Gastrocnemius medialis (tissue), 4 donors: ENCODE data around the gene ZBTB2. TPM values are rescaled to one million over a fixed set of nuclear protein-coding genes. Genes with fewer than 3 reads are reported as not detected.

Experiments
- ATAC-seq, 2 donors: fragments of 150-250 bp; one replicate each; pipeline ENCODE4 v1.9.1; 2016
- DNase-seq, 2 donors: peaks; one replicate each; pipeline ENCODE4 v3.0.0-alpha.2; 2019
- H3K27ac ChIP-seq, 4 donors: fragments of 200-600 bp; sonication (generic); 1 replicate in 1 of 4; 2 replicates in 3 of 4; pipeline ENCODE4 v1.5.1; 2016 to 2018; ENCODE audit warnings: mild to moderate bottlenecking in 2 of 4, moderate library complexity in 1 of 4
- H3K27me3 ChIP-seq, 3 donors: fragments of 200-600 bp; sonication (generic) in 2 of 3; 1 replicate in 1 of 3; 2 replicates in 2 of 3; pipeline versions ENCODE4 v1.5.1 to v1.6.0; 2016 to 2019; ENCODE audit warnings: mild to moderate bottlenecking in 1 of 3, moderate library complexity in 1 of 3
- H3K36me3 ChIP-seq, 2 donors: fragments of 200-600 bp; sonication (generic) in 1 of 2; one replicate each; pipeline ENCODE4 v1.5.1; 2017 to 2018
- H3K4me1 ChIP-seq, 2 donors: fragments of 200-600 bp; sonication (generic) in 1 of 2; one replicate each; pipeline ENCODE4 v1.5.1; 2016 to 2017; ENCODE audit warnings: mild to moderate bottlenecking in 2 of 2
- H3K4me3 ChIP-seq, 4 donors: fragments of 200-600 bp; sonication (generic) in 3 of 4; 1 replicate in 1 of 4; 2 replicates in 3 of 4; pipeline ENCODE4 v1.5.1; 2016 to 2019; ENCODE audit warnings: mild to moderate bottlenecking in 2 of 4
- H3K9me3 ChIP-seq, 3 donors: fragments of 200-600 bp; sonication (generic) in 2 of 3; 1 replicate in 1 of 3; 2 replicates in 2 of 3; pipeline ENCODE4 v1.5.1; 2016 to 2019
- CTCF ChIP-seq, 5 experiments: fragments of 450-650 bp in 3 of 5; fragments of 200-600 bp in 2 of 5; sonication (generic) in 2 of 5; IDR thresholded peaks in 4 of 5; conservative IDR thresholded peaks in 1 of 5; 1 replicate in 4 of 5; 2 replicates in 1 of 5; pipeline ENCODE4 v1.5.1; 2016 to 2019; ENCODE audit warnings: antibody characterized with exemption in 5 of 5, mild to moderate bottlenecking in 3 of 5, moderate library complexity in 3 of 5
- POLR2A ChIP-seq, 2 donors: fragments of 450-650 bp; IDR thresholded peaks; one replicate each; pipeline ENCODE4 v1.6.1; 2017; ENCODE audit warnings: antibody characterized with exemption in 2 of 2, mild to moderate bottlenecking in 2 of 2, moderate library complexity in 2 of 2
- in situ Hi-C, 4 donors: fragments of 200-750 bp; cut with MboI; loops; one replicate each; pipeline versions ENCODE4 v1.15.0 to v1.8.0; 2017; ENCODE audit warnings: low sequenced_read_pairs in 4 of 4
- intact Hi-C: fragments of 100-400 bp; cut with DNase I; formaldehyde crosslinking; loops from one replicate; pipeline ENCODE4 v1.15.1; 2023; ENCODE audit warnings: low total_unique reads
- total RNA-seq, 4 donors: library from RNA; depleted of rRNA; stranded (reverse); fragments of >200 nt; gene quantifications; one replicate each; pipeline versions ENCODE4 v1.1.0 to v1.2.3, GENCODE V29; 2016

The ZBTB2 gene
- 10 to 100 TPM in 3 of 4 donors, 1 to 10 TPM in 1; 9.6 to 18.5 (median 14.3) TPM for total RNA-seq

- Histone ChIP-seq H3K27ac (peak within 1 kb of the TSS; percentile 94 to 100 (median 99)), H3K9me3 (no peaks in the 10 kb centered on the region), H3K27me3 (no peaks in the 10 kb centered on the region), H3K36me3 (no peaks in the 10 kb centered on the region), H3K4me1 (peaks cover 53 to 57% of the 10 kb centered on the region in 2 donors), H3K4me3 (peak within 1 kb of the TSS; percentile 81 to 96 (median 91))
- ATAC-seq (peak; percentile 43), DNase-seq (peak; percentile 66 to 83)
- in situ Hi-C loops (loop anchor here in 3 of 4 donors (5.0 to 10.0 kb wide), 2 partner anchors 53 to 61 kb away; partner anchors contain the start of gene RMND1 (in 2 of the 3)), intact Hi-C loops (loop anchor here (5.0 to 10.0 kb wide), 3 partner anchors 1497 to 1744 kb away; partner anchors contain the start of genes FBXO5, KATNA1 and RAET1E)
- TF ChIP-seq CTCF (IDR thresholded peaks at IDR 0.05 in 4 of 5, conservative IDR thresholded peaks at IDR 0.05 in 1 of 5) (no peak), POLR2A (IDR thresholded peaks at IDR 0.05) (peak; percentile 52 to 54)
Measured at GRCh38 chr6:151391471-151392413, at the start of gene ZBTB2. Gene ZBTB2, minus strand, starts transcription at chr6:151391559. Its CDS starts 17,922 bp downstream, at chr6:151373637.

- no peaks in the 10 kb centered on the region for H3K27me3 ChIP-seq
- H3K36me3 ChIP-seq = no peaks in the 10 kb centered on the region
- intact Hi-C loops = no loop called here
- TF ChIP-seq POLR2A (IDR thresholded peaks at IDR 0.05) = no peak
- peak in 2 of 5 experiments; percentile 14 to 32 for TF ChIP-seq CTCF (IDR thresholded peaks at IDR 0.05 in 4 of 5, conservative IDR thresholded peaks at IDR 0.05 in 1 of 5)
- peak overlapping the region in 1 of 4 donors; percentile 1 for H3K27ac ChIP-seq
- in situ Hi-C loops = loop anchor here in 3 of 4 donors (10.0 to 25.0 kb wide), 3 partner anchors 46 to 1546 kb away; partner anchors contain the start of genes FBXO5 (in 1 of the 3) and ZBTB2 (in 1 of the 3)
- H3K4me1 ChIP-seq = peaks cover 14 to 41% of the 10 kb centered on the region in 2 donors
- H3K9me3 ChIP-seq = no peaks in the 10 kb centered on the region
- ATAC-seq = no peak
- DNase-seq = no peak
- no peak overlapping the region for H3K4me3 ChIP-seq
Measured at GRCh38 chr6:151440930-151441329, 49.6 kb upstream of the ZBTB2 start.

- Histone ChIP-seq H3K9me3 (no peaks in the 10 kb centered on the region), H3K27me3 (no peaks in the 10 kb centered on the region), H3K36me3 (no peaks in the 10 kb centered on the region), H3K4me1 (peaks cover 9 to 37% of the 10 kb centered on the region in 2 donors), H3K4me3 (no peak overlapping the region), H3K27ac (peak overlapping the region in 1 of 4 donors; percentile 1)
- no peak for ATAC-seq
- DNase-seq = no peak
- intact Hi-C loops = no loop called here
- TF ChIP-seq POLR2A (IDR thresholded peaks at IDR 0.05) (no peak), CTCF (IDR thresholded peaks at IDR 0.05 in 4 of 5, conservative IDR thresholded peaks at IDR 0.05 in 1 of 5) (no peak)
- in situ Hi-C loops = loop anchor here in 3 of 4 donors (10.0 to 25.0 kb wide), 3 partner anchors 46 to 1547 kb away; partner anchors contain the start of genes FBXO5 (in 1 of the 3) and ZBTB2 (in 1 of the 3)
Measured at GRCh38 chr6:151440498-151440897, 49.1 kb upstream of the ZBTB2 start.

- in situ Hi-C loops (loop anchor here in 2 of 4 donors (25.0 kb wide), 2 partner anchors 825 to 1550 kb away; partner anchors contain the start of gene FBXO5 (in 1 of the 2)), intact Hi-C loops (no loop called here)
- no peak for ATAC-seq
- TF ChIP-seq CTCF (IDR thresholded peaks at IDR 0.05 in 4 of 5, conservative IDR thresholded peaks at IDR 0.05 in 1 of 5) = no peak
- no peak for TF ChIP-seq POLR2A (IDR thresholded peaks at IDR 0.05)
- no peak for DNase-seq
- Histone ChIP-seq H3K4me3 (no peak overlapping the region), H3K27ac (no peak overlapping the region), H3K4me1 (peaks cover 0 to 22% of the 10 kb centered on the region in 2 donors), H3K27me3 (no peaks in the 10 kb centered on the region), H3K9me3 (no peaks in the 10 kb centered on the region), H3K36me3 (no peaks in the 10 kb centered on the region)
Measured at GRCh38 chr6:151437401-151437800, 46.0 kb upstream of the ZBTB2 start.
